ENCODE data around the gene L3MBTL1. TPM values are rescaled to one million over a fixed set of nuclear protein-coding genes. Genes with fewer than 3 reads are reported as not detected.
"Not testable (repeated sequence)": the region's sequence is repeated elsewhere in the genome, so short reads cannot be mapped to it uniquely, and the experiment has no call there.

L3MBTL1 gene
- polyA plus RNA-seq, 1 donor: 18.8 TPM

DNA sequence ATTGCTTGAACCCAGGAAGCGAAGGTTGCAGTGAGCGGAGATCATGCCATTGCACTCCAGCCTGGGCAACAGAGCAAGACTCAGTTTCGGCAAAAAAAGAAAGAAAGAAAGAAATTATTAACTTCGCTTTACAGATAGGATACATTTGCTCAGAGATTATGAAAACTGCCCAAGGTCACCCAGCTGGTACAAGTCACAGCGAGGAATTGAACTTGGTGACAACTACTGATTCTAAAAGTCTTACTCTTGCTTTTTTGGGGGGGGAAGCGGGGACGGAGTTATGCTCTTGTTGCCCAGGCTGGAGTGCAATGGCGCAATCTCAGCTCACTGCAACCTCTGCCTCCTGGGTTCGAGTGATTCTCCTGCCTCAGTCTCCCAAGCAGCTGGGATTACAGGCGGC, 81.0 kb downstream of the L3MBTL1 start:
- H3K27ac ChIP-seq (ENCODE audit: low read length); H3K36me3 ChIP-seq (ENCODE audit: control insufficient read depth, insufficient read depth, low read length); H3K27me3 ChIP-seq (ENCODE audit: control insufficient read depth, insufficient read depth, low read length); DNase-seq; H3K9me3 ChIP-seq (ENCODE audit: control insufficient read depth, low read depth, low read length); H3K4me3 ChIP-seq (ENCODE audit: low read length): not testable (repeated sequence)
- WGBS (ENCODE audit: insufficient coverage, low lambda C conversion rate): no CpG with 5 or more reads among the region's 10 CpGs
- peaks cover 14% of the 10 kb centered on the region for H3K4me1 ChIP-seq (ENCODE audit: control insufficient read depth, insufficient read depth, low read length)

DNA sequence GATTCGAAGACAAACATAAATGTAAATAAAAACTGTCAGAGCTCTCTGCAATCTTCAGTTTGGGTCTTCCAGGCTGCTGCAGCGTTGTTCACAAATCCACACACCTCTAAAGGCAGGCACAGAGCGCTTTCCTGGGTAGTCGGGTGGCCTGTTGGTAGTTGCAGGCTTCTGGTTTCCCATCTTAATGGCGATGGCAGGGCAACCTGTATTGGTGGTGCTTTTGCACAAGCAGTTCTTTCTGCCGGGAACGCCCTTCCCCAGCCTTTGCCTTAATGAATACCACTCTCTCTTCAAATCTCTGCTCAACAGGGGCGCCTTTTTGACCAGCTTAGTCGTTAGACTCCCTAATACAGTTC, 82.5 kb downstream of the L3MBTL1 start:
- DNase-seq: no peak
- Histone ChIP-seq H3K4me1 (ENCODE audit: control insufficient read depth, insufficient read depth, low read length) (peaks cover 14% of the 10 kb centered on the region), H3K4me3 (ENCODE audit: low read length) (peak overlapping the region; percentile 78), H3K27me3 (ENCODE audit: control insufficient read depth, insufficient read depth, low read length) (no peaks in the 10 kb centered on the region), H3K27ac (ENCODE audit: low read length) (peak overlapping the region; percentile 75), H3K9me3 (ENCODE audit: control insufficient read depth, low read depth, low read length) (no peaks in the 10 kb centered on the region), H3K36me3 (ENCODE audit: control insufficient read depth, insufficient read depth, low read length) (peaks cover 2% of the 10 kb centered on the region)
- no CpG with 5 or more reads among the region's 9 CpGs for WGBS (ENCODE audit: insufficient coverage, low lambda C conversion rate)

DNA sequence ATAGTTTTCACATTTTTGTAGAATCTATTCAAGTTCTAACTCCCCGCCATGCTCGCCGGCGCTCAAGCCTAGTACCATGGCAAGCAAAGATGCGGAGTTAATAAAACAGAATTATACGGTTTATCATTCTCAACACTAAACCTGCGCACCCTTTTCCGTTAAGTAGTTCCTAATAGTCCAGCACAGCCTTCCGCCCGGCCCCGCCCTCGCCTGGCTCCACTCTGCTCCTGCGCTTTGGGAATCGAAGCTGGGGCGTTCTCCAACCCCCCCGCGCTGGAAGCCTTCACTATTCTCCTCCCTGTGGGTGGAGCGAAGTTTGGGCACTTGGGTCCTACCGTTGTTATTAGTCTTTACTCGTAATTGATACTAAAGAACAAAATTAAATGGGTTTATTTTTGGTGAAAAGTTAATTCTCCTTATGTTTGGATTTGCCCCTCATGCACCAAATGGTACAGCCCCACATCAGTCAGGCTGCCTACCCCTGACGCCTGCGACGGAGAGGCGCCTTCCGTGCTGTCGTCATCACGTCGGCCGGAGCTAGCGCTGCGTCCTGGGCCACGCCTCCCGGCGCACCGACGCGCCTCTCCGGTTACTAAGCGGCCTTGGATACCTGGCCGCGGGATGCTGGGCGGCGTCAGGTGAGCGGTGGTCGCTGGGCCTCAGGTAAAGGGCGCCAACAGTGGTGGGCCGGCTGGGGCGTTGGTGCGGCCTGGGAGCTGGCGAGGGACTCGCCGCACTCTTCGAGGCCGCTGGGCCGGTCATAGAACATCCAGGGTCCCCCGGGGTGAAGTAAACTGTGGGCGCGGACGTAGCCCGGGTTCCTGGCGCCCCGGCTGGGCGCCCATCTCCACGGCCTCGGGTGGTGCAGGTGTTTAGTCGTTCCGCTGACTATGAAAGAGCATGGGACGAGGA, 83.2 kb downstream of the L3MBTL1 start, which contains the start of gene IFT52:
IFT52 (plus strand) TSS at position 546 of the 912 bp plus-strand sequence. CDS start 3,762 bp downstream, outside the sequence.
- no CpG with 5 or more reads among the region's 68 CpGs for WGBS (ENCODE audit: insufficient coverage, low lambda C conversion rate)
- no peaks in the 10 kb centered on the region for H3K9me3 ChIP-seq (ENCODE audit: control insufficient read depth, low read depth, low read length)

More for the DNA sequence above, 83.2 kb downstream of the L3MBTL1 start, which contains the start of gene IFT52:
- H3K4me3 ChIP-seq (ENCODE audit: low read length): peak within 1 kb of the TSS; percentile 78
- DNase-seq: peak; percentile 96 to 97
- H3K36me3 ChIP-seq (ENCODE audit: control insufficient read depth, insufficient read depth, low read length): peaks cover 4% of the 10 kb centered on the region
- H3K4me1 ChIP-seq (ENCODE audit: control insufficient read depth, insufficient read depth, low read length): peaks cover 8% of the 10 kb centered on the region
- H3K27me3 ChIP-seq (ENCODE audit: control insufficient read depth, insufficient read depth, low read length): no peaks in the 10 kb centered on the region
- H3K27ac ChIP-seq (ENCODE audit: low read length): peak within 1 kb of the TSS; percentile 75

Other genes starting within 250 kb of the L3MBTL1 start
- gene SRSF6, start 49.8 kb upstream of the L3MBTL1 start, polyA plus RNA-seq: 222 TPM
- 21.9 TPM for gene SGK2, start 51.3 kb downstream of the L3MBTL1 start, polyA plus RNA-seq
- 52.9 TPM for gene IFT52, start 83.2 kb downstream of the L3MBTL1 start, polyA plus RNA-seq
- gene MYBL2, start 159.4 kb downstream of the L3MBTL1 start, polyA plus RNA-seq: 13.0 TPM
- not detected for gene GTSF1L, start 219.3 kb downstream of the L3MBTL1 start, polyA plus RNA-seq

Data from large intestine (tissue), 3 donors.